HG03378 (cell line): ENCODE results near the gene ANKRD49.

Experiments
- ATAC-seq: cut with Tn5 transposase; IDR thresholded peaks from one replicate; pipeline ENCODE4 v1.9.1; 2021; ENCODE audit warnings: mild to moderate bottlenecking, moderate library complexity; ENCODE audit not compliant: unreplicated experiment

The ANKRD49 gene

GRCh38 chr11:94543695-94544645, 50.2 kb downstream of the ANKRD49 start, which contains the start of gene FUT4:
FUT4 (plus strand) TSS chr11:94543921; CDS start chr11:94544134, 213 bp downstream.
- peak; percentile 77 for ATAC-seq

- no peak for ATAC-seq
Observed at GRCh38 chr11:94544646-94545263, 51.0 kb downstream of the ANKRD49 start.

- ATAC-seq, result no peak
Observed at GRCh38 chr11:94545264-94546161, 51.7 kb downstream of the ANKRD49 start.

- no peak for ATAC-seq
Observed at GRCh38 chr11:94546162-94546470, 52.3 kb downstream of the ANKRD49 start.

GRCh38 chr11:94546886-94547285, 53.1 kb downstream of the ANKRD49 start:
- no peak for ATAC-seq

DNA sequence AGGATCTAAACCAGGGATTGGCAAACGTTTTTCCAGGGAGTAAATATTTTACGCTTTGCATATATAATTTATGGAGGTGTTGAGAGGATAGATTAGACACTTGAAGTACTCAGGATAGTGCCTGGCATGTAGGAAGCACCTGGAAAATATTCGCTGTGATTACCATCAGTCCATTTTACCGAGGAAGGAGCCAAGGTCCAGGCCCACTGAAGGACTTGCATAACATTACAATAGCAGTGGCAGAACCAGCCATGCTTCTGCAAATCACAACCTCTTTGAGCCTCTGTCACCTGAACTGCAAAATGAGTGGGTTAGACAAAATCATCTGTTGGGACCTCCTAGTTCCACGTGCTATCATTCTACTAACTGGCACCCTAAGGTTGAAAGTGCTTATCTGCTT, 55.4 kb downstream of the ANKRD49 start:
- no peak for ATAC-seq
